HCT116 (cell line): Measurements from ENCODE around the gene CHM. TPM values are rescaled to one million over a fixed set of nuclear protein-coding genes. Genes with fewer than 3 reads are reported as not detected.
"Not testable (repeated sequence)": the region's sequence is repeated elsewhere in the genome, so short reads cannot be mapped to it uniquely, and the experiment has no call there.

Experiments
- ATAC-seq: fragments of 200-7000 bp; cut with Tn5 transposase; 2 replicates; pipeline ENCODE4 v1.9.1; 2020; ENCODE audit warnings: mild to moderate bottlenecking, moderate library complexity
- BruUV-seq: library from RNA; stranded (reverse); fragments of 400-500 nt; replicated peaks from 2 replicates; lab custom pipeline; 2021; lab: Mats Ljungman, UMichigan
- CTCF ChIA-PET: fragments of 300-600 bp; sonication (Branson Sonifier 250); formaldehyde crosslinking; loops from one replicate; lab custom pipeline; 2021; ENCODE audit warnings: antibody characterized with exemption; lab: Charles Lee
- POLR2A ChIA-PET: fragments of 300-600, 350-600 bp; sonication (Branson Sonifier 250); formaldehyde crosslinking; loops from one replicate; lab custom pipeline; 2021; ENCODE audit warnings: antibody characterized with exemption; lab: Charles Lee
- RAD21 ChIA-PET, 2 experiments: fragments of 300-600 bp; sonication (Branson Sonifier 250); formaldehyde crosslinking; loops; one replicate each; lab custom pipeline; 2023; ENCODE audit warnings: low total read pairs in 2 of 2; ENCODE audit not compliant: uncharacterized antibody in 2 of 2, unreplicated experiment in 2 of 2, low non-redundant PET in 1 of 2; lab: Charles Lee
- DNase-seq: peaks from one replicate; pipeline ENCODE4 v3.0.0-alpha.2; 2010; ENCODE audit warnings: low read depth, low spot score
- H2AFZ ChIP-seq: fragments of 200-600 bp; shearing (Covaris generic), sonication (generic); 2 replicates; pipeline ENCODE4 v1.6.1; 2017; ENCODE audit warnings: low read depth, mixed run types, mixed read lengths, antibody characterized with exemption, low read length; ENCODE audit not compliant: poor library complexity, severe bottlenecking
- H3K27ac ChIP-seq: 2 replicates; pipeline ENCODE4 v1.5.1; 2012; ENCODE audit warnings: low read depth, low read length
- H3K27me3 ChIP-seq: fragments of 200-600 bp; sonication (generic); 2 replicates; pipeline ENCODE4 v1.6.1; 2016; ENCODE audit warnings: mixed run types, low read length, mixed read lengths; ENCODE audit not compliant: insufficient read depth
- H3K36me3 ChIP-seq, 2 experiments: fragments of 200-500 bp in 1 of 2; fragments of 200-600 bp in 1 of 2; sonication (Bioruptor generic) in 1 of 2; sonication (generic) in 1 of 2; 2 replicates each; pipeline versions ENCODE4 v1.5.1 to v1.6.1; 2014 to 2016; ENCODE audit warnings: low read length in 2 of 2, inconsistent platforms in 1 of 2, mixed read lengths in 1 of 2, mixed run types in 1 of 2; ENCODE audit not compliant: insufficient read depth in 2 of 2, control insufficient read depth in 1 of 2
- H3K4me1 ChIP-seq, 2 experiments: fragments of 200-600 bp in 1 of 2; sonication (generic) in 1 of 2; 2 replicates each; pipeline versions ENCODE4 v1.5.1 to v1.6.1; 2012 to 2017; ENCODE audit warnings: low read length in 2 of 2, inconsistent platforms in 1 of 2, mild to moderate bottlenecking in 1 of 2, mixed read lengths in 1 of 2, mixed run types in 1 of 2, moderate library complexity in 1 of 2; ENCODE audit not compliant: insufficient read depth in 2 of 2, control insufficient read depth in 1 of 2
- H3K4me2 ChIP-seq: fragments of 200-600 bp; sonication (generic); 2 replicates; pipeline ENCODE4 v1.6.1; 2017; ENCODE audit warnings: mixed run types, low read length, mixed read lengths
- H3K4me3 ChIP-seq, 2 experiments: fragments of 200-600 bp in 1 of 2; sonication (generic) in 1 of 2; replicated peaks in 1 of 2; 2 replicates each; pipeline ENCODE4 v1.5.1; 2011 to 2016; ENCODE audit warnings: low read length in 2 of 2, control low read depth in 1 of 2, low read depth in 1 of 2, mild to moderate bottlenecking in 1 of 2, mixed read lengths in 1 of 2, mixed run types in 1 of 2
- H3K79me2 ChIP-seq: fragments of 200-600 bp; sonication (generic); 2 replicates; pipeline ENCODE4 v1.6.1; 2017; ENCODE audit warnings: mild to moderate bottlenecking, mixed run types, low read length, moderate library complexity, mixed read lengths; ENCODE audit not compliant: insufficient read depth
- H3K9ac ChIP-seq: fragments of 200-600 bp; sonication (generic); 2 replicates; pipeline ENCODE4 v1.6.1; 2016; ENCODE audit warnings: low read length, mixed read lengths
- H3K9me2 ChIP-seq: fragments of 200-600 bp; sonication (generic), shearing (Covaris generic); 2 replicates; pipeline ENCODE4 v1.6.1; 2017; ENCODE audit warnings: mixed run types, mild to moderate bottlenecking, moderate library complexity; ENCODE audit not compliant: insufficient read depth
- H3K9me3 ChIP-seq, 2 experiments: fragments of 200-500 bp in 1 of 2; fragments of 200-600 bp in 1 of 2; sonication (Bioruptor generic) in 1 of 2; sonication (generic) in 1 of 2; 2 replicates each; pipeline ENCODE4 v1.6.1; 2014 to 2017; ENCODE audit warnings: low read length in 2 of 2, mixed read lengths in 2 of 2, inconsistent platforms in 1 of 2, low read depth in 1 of 2, mild to moderate bottlenecking in 1 of 2, mixed run types in 1 of 2, moderate library complexity in 1 of 2; ENCODE audit not compliant: control insufficient read depth in 1 of 2, insufficient read depth in 1 of 2
- H4K20me1 ChIP-seq: fragments of 200-600 bp; sonication (generic), shearing (Covaris generic); 2 replicates; pipeline ENCODE4 v1.6.1; 2017; ENCODE audit warnings: mixed run types, mild to moderate bottlenecking, moderate library complexity; ENCODE audit not compliant: insufficient read depth
- CBX3 ChIP-seq: IDR thresholded peaks from 2 replicates; pipeline ENCODE4 v1.6.1; 2012; ENCODE audit warnings: low read depth
- EGR1 ChIP-seq: IDR thresholded peaks from 2 replicates; pipeline ENCODE4 v1.6.1; 2012; ENCODE audit warnings: low read depth
- ELF1 ChIP-seq: IDR thresholded peaks from 2 replicates; pipeline ENCODE4 v1.6.1; 2012; ENCODE audit warnings: low read depth, borderline replicate concordance
- EZH2 ChIP-seq: fragments of 200-600 bp; sonication (generic); IDR thresholded peaks from 2 replicates; pipeline ENCODE4 v1.6.1; 2017; ENCODE audit warnings: antibody characterized with exemption, mixed run types
- EZH2phosphoT487 ChIP-seq: fragments of 200-600 bp; IDR thresholded peaks from 2 replicates; pipeline ENCODE4 v1.6.1; 2018; ENCODE audit warnings: antibody characterized with exemption, borderline replicate concordance
- FOSL1 ChIP-seq: IDR thresholded peaks from 2 replicates; pipeline ENCODE4 v1.6.1; 2012; ENCODE audit warnings: low read depth
- JUND ChIP-seq: IDR thresholded peaks from 2 replicates; pipeline ENCODE4 v1.6.1; 2012
- POLR2A ChIP-seq: IDR thresholded peaks from 2 replicates; pipeline ENCODE4 v1.7.0; 2011; ENCODE audit warnings: borderline replicate concordance; ENCODE audit not compliant: insufficient read depth, insufficient read length; ENCODE audit errors: extremely low read depth
- RAD21 ChIP-seq: IDR thresholded peaks from 2 replicates; pipeline ENCODE4 v1.6.1; 2012; ENCODE audit warnings: low read depth, mild to moderate bottlenecking
- SP1 ChIP-seq: IDR thresholded peaks from 2 replicates; pipeline ENCODE4 v1.6.1; 2012; ENCODE audit warnings: low read depth
- TCF7L2 ChIP-seq: IDR thresholded peaks from 2 replicates; pipeline ENCODE4 v1.7.0; 2011; ENCODE audit warnings: borderline replicate concordance, inconsistent platforms; ENCODE audit not compliant: insufficient read depth, insufficient read length; ENCODE audit errors: extremely low read depth
- YY1 ChIP-seq: IDR thresholded peaks from 2 replicates; pipeline ENCODE4 v1.6.1; 2011; ENCODE audit warnings: low read length, low read depth, moderate library complexity, mild to moderate bottlenecking; ENCODE audit not compliant: insufficient replicate concordance; ENCODE audit errors: extremely low read depth
- ZFX ChIP-seq: fragments of 450-650 bp; IDR thresholded peaks from 2 replicates; pipeline ENCODE4 v1.6.1; 2017
- intact Hi-C: fragments of 100-400 bp; cut with micrococcal nuclease; formaldehyde crosslinking; loops from 2 replicates; pipeline ENCODE4 v1.10.0; 2022
- total RNA-seq: library from RNA; stranded (reverse); gene quantifications from one replicate; pipeline ENCODE4 v1.2.1, GENCODE V29; 2021; ENCODE audit not compliant: unreplicated experiment
- TF ChIP-seq, protein P1 (sequence below): IDR thresholded peaks from 2 replicates; pipeline ENCODE4 v1.6.1; 2012; ENCODE audit warnings: low read depth
- TF ChIP-seq, protein P2 (sequence below): IDR thresholded peaks from 2 replicates; pipeline ENCODE4 v1.6.1; 2012
- TF ChIP-seq, protein P3 (sequence below), 3 experiments: fragments of 200-600 bp in 1 of 3; sonication (generic) in 1 of 3; IDR thresholded peaks in 2 of 3; conservative IDR thresholded peaks in 1 of 3; 2 replicates each; pipeline ENCODE4 v1.5.1; 2012 to 2017; ENCODE audit warnings: low read depth in 2 of 3, low read length in 2 of 3, antibody characterized with exemption in 1 of 3, borderline replicate concordance in 1 of 3, control low read depth in 1 of 3, mild to moderate bottlenecking in 1 of 3, mixed read lengths in 1 of 3, mixed run types in 1 of 3, moderate library complexity in 1 of 3; ENCODE audit not compliant: insufficient read depth in 1 of 3

The CHM gene
- total RNA-seq, 1 experiment from 2014 or later, result 17.1 TPM

DNA sequence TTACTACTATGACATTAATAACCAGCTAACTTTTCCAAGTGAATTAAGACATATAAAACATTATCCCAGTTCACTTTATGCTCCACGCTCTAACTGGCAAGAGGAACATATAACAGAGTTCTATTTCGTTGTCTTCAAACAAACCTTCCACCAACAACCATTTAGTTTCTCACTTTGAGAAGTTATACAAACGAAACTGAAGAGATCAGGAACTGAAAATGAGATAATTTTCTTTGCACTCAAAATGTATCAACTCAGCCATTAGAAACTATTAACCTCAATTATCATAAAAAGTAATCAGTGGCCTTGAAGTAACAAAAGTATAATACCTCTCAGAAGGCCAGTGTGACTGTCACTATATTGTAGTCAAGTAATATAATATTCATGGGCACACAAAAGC lies 70.1 kb downstream of the CHM start (continued):
- TF ChIP-seq, protein P1, sequence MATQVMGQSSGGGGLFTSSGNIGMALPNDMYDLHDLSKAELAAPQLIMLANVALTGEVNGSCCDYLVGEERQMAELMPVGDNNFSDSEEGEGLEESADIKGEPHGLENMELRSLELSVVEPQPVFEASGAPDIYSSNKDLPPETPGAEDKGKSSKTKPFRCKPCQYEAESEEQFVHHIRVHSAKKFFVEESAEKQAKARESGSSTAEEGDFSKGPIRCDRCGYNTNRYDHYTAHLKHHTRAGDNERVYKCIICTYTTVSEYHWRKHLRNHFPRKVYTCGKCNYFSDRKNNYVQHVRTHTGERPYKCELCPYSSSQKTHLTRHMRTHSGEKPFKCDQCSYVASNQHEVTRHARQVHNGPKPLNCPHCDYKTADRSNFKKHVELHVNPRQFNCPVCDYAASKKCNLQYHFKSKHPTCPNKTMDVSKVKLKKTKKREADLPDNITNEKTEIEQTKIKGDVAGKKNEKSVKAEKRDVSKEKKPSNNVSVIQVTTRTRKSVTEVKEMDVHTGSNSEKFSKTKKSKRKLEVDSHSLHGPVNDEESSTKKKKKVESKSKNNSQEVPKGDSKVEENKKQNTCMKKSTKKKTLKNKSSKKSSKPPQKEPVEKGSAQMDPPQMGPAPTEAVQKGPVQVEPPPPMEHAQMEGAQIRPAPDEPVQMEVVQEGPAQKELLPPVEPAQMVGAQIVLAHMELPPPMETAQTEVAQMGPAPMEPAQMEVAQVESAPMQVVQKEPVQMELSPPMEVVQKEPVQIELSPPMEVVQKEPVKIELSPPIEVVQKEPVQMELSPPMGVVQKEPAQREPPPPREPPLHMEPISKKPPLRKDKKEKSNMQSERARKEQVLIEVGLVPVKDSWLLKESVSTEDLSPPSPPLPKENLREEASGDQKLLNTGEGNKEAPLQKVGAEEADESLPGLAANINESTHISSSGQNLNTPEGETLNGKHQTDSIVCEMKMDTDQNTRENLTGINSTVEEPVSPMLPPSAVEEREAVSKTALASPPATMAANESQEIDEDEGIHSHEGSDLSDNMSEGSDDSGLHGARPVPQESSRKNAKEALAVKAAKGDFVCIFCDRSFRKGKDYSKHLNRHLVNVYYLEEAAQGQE, result no peak
- TF ChIP-seq, protein P2, sequence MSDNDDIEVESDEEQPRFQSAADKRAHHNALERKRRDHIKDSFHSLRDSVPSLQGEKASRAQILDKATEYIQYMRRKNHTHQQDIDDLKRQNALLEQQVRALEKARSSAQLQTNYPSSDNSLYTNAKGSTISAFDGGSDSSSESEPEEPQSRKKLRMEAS, result no peak
- TF ChIP-seq JUND, result no peak
- no peak for TF ChIP-seq ZFX

DNA sequence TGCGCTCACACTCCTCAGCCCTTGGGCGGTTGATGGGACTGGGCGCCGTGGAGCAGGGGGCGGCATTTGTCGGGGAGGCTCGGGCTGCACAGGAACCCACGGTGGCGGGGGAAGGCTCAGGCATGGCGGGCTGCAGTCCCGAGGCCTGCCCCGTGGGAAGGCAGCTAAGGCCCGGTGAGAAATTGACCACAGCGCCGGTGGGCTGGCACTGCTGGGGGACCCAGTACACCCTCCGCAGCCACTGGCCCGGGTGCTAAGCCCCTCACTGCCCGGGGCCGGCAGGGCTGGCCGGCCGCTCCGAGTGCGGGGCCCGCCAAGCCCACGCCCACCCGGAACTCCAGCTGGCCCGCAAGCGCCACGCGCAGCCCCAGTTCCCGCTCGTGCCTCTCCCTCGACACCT lies 75.0 kb downstream of the CHM start:
- H3K9me3 ChIP-seq, CTCF ChIA-PET, POLR2A ChIA-PET, H3K9ac ChIP-seq, ATAC-seq, H3K79me2 ChIP-seq, H3K9me2 ChIP-seq, intact Hi-C loops, DNase-seq, H2AFZ ChIP-seq, H4K20me1 ChIP-seq, H3K4me3 ChIP-seq, H3K36me3 ChIP-seq, H3K27ac ChIP-seq, H3K4me1 ChIP-seq, H3K4me2 ChIP-seq, RAD21 ChIA-PET, H3K27me3 ChIP-seq, BruUV-seq: not testable (repeated sequence)

DNA sequence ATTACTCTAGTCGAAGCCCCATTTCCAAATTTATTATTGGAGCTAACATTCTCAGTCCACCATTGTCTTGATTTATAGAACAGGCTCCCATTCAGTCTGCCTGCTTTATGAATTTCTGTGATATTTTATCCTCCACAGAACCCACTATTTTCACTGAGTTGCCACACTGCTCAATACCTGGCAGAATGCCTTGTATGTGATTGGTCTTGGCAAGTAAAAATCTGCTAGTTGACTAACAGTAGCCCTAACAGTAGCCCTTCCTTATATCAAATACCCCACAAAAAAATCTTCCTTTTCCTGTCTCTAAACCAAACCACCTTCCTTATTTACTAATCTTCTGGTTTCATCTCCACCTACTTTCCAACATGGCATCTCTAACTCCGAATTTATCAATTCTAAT lies 82.6 kb downstream of the CHM start:
- RAD21 ChIA-PET, result no interaction called here
- H3K9ac ChIP-seq, result no peak overlapping the region
- no peaks in the 10 kb centered on the region for H4K20me1 ChIP-seq
- no peaks in the 10 kb centered on the region for H3K27me3 ChIP-seq
- BruUV-seq, result no TSS peak
- H3K9me2 ChIP-seq, result no peaks in the 10 kb centered on the region
- ATAC-seq, result no peak
- H3K27ac ChIP-seq, result no peak overlapping the region
- no peaks in the 10 kb centered on the region for H3K36me3 ChIP-seq
- no peaks in the 10 kb centered on the region for H3K79me2 ChIP-seq
- H3K4me3 ChIP-seq, result no peak overlapping the region
- H3K9me3 ChIP-seq, result no peaks in the 10 kb centered on the region
- DNase-seq, result no peak
- CTCF ChIA-PET, result no interaction called here
- H3K4me2 ChIP-seq, result no peak overlapping the region
- H2AFZ ChIP-seq, result no peak overlapping the region
- no peaks in the 10 kb centered on the region for H3K4me1 ChIP-seq
- intact Hi-C loops, result no loop called here
- POLR2A ChIA-PET, result no interaction called here
- TF ChIP-seq POLR2A, result no peak
- TF ChIP-seq TCF7L2, result no peak
- no peak for TF ChIP-seq EZH2
- no peak for TF ChIP-seq RAD21
- TF ChIP-seq YY1, result no peak
- TF ChIP-seq SP1, result no peak
- TF ChIP-seq EGR1, result no peak
- no peak for TF ChIP-seq CBX3
- no peak for TF ChIP-seq FOSL1
- TF ChIP-seq EZH2phosphoT487, result no peak
- TF ChIP-seq, protein P3, sequence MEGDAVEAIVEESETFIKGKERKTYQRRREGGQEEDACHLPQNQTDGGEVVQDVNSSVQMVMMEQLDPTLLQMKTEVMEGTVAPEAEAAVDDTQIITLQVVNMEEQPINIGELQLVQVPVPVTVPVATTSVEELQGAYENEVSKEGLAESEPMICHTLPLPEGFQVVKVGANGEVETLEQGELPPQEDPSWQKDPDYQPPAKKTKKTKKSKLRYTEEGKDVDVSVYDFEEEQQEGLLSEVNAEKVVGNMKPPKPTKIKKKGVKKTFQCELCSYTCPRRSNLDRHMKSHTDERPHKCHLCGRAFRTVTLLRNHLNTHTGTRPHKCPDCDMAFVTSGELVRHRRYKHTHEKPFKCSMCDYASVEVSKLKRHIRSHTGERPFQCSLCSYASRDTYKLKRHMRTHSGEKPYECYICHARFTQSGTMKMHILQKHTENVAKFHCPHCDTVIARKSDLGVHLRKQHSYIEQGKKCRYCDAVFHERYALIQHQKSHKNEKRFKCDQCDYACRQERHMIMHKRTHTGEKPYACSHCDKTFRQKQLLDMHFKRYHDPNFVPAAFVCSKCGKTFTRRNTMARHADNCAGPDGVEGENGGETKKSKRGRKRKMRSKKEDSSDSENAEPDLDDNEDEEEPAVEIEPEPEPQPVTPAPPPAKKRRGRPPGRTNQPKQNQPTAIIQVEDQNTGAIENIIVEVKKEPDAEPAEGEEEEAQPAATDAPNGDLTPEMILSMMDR (IDR thresholded peaks at IDR 0.05 in 2 of 3, conservative IDR thresholded peaks at IDR 0.05 in 1 of 3; ENCODE audit: borderline replicate concordance in 1 of 3, insufficient read depth in 1 of 3, low read depth in 2 of 3, low read length in 2 of 3), result no peak
- no peak for TF ChIP-seq ELF1
